OCI-LY3 (cell line): ENCODE data around the gene VN1R5.

Experiments used
- CTCF ChIP-seq: fragments of 200-600, 300-600 bp; sonication (generic); IDR thresholded peaks from 2 replicates; pipeline ENCODE4 v1.5.1; 2014; ENCODE audit warnings: antibody characterized with exemption, low read length, low read depth
- EZH2phosphoT487 ChIP-seq: fragments of 200-600 bp; shearing (Covaris generic); IDR thresholded peaks from 2 replicates; pipeline ENCODE4 v1.6.1; 2018; ENCODE audit warnings: antibody characterized with exemption, mixed run types, low read depth

- TF ChIP-seq CTCF, result no peak
- no peak for TF ChIP-seq EZH2phosphoT487
These were observed 17.1 kb downstream of the VN1R5 start for GRCh38 chr1:247273013-247273412.
